IPS DF 6.9 (cell line): ENCODE results near the gene NLK.
"Not testable (repeated sequence)": the region's sequence is repeated elsewhere in the genome, so short reads cannot be mapped to it uniquely, and the experiment has no call there.

Experiments used
- DNase-seq: peaks from one replicate; pipeline ENCODE4 v3.0.0-alpha.2; 2013; ENCODE audit warnings: low read depth, low spot score
- H3K27ac ChIP-seq: one replicate; pipeline ENCODE4 v1.5.1; 2013; ENCODE audit warnings: low read length, control low read depth
- H3K27me3 ChIP-seq: 2 replicates; pipeline ENCODE4 v1.6.1; 2013; ENCODE audit warnings: mild to moderate bottlenecking, low read length; ENCODE audit not compliant: control insufficient read depth, insufficient read depth
- H3K36me3 ChIP-seq: 2 replicates; pipeline ENCODE4 v1.6.1; 2013; ENCODE audit warnings: low read length; ENCODE audit not compliant: control insufficient read depth, insufficient read depth
- H3K4me1 ChIP-seq: 2 replicates; pipeline ENCODE4 v1.6.1; 2013; ENCODE audit warnings: low read length; ENCODE audit not compliant: control insufficient read depth, insufficient read depth
- H3K4me3 ChIP-seq: 2 replicates; pipeline ENCODE4 v1.5.1; 2013; ENCODE audit warnings: mild to moderate bottlenecking, low read length
- H3K9me3 ChIP-seq: 2 replicates; pipeline ENCODE4 v1.6.1; 2013; ENCODE audit warnings: low read length, inconsistent platforms; ENCODE audit not compliant: control insufficient read depth, insufficient read depth
- WGBS: extraction: QIAGEN DNeasy Blood & Tissue Kit; methylation state at CpG from one replicate; pipeline ENCODE4 v1.1.7; 2013; ENCODE audit warnings: mixed read lengths, missing lambda C conversion rate; ENCODE audit not compliant: insufficient read length, insufficient coverage; 5-methylcytosine and 5-hydroxymethylcytosine counted together

Gene NLK

DNA sequence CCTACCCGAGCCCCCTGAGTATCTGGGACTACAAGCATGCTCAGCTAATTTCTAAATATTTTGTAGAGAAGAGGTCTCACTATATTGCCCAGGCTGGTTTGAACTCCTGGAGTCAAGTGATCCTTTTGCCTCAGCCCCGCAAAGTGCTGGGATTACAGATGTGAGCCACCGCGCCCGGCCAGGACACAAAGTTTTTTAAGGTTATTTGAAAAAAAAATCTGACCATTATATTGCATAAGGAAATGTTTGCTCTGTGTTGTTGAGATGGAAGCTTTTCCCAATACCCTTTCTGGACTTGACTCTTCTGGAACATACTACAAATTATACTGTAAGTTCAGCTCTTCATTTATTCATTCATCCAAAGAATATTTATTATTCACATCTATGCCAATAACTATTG lies 143.2 kb downstream of the NLK start:
- DNase-seq: no peak
- Histone ChIP-seq H3K4me3 (no peak overlapping the region), H3K27me3 (no peaks in the 10 kb centered on the region), H3K9me3 (no peaks in the 10 kb centered on the region), H3K27ac (no peak overlapping the region), H3K36me3 (no peaks in the 10 kb centered on the region), H3K4me1 (no peaks in the 10 kb centered on the region)
- no CpG with 5 or more reads among the region's 5 CpGs for WGBS

DNA sequence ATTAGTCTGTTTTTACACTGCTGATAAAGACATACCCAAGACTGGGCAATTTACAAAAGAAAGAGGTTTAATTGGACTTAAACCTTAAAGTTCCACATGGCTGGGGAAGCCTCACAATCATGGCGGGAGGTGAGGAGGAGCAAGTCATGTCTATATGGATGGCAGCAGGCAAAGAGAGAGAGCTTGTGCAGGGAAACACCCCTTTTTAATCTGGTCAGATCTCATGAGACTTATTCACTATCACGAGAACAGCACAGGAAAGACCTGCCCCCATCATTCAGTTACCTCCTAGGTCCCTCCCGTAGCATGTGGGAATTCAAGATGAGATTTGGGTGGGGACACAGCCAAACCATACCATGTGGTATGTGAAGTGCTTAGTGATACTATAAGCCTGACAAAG lies 144.0 kb downstream of the NLK start:
- H3K9me3 ChIP-seq, H3K27ac ChIP-seq, H3K4me1 ChIP-seq, DNase-seq, H3K36me3 ChIP-seq, H3K27me3 ChIP-seq, H3K4me3 ChIP-seq: not testable (repeated sequence)
- WGBS: no CpG with 5 or more reads among the region's 3 CpGs

DNA sequence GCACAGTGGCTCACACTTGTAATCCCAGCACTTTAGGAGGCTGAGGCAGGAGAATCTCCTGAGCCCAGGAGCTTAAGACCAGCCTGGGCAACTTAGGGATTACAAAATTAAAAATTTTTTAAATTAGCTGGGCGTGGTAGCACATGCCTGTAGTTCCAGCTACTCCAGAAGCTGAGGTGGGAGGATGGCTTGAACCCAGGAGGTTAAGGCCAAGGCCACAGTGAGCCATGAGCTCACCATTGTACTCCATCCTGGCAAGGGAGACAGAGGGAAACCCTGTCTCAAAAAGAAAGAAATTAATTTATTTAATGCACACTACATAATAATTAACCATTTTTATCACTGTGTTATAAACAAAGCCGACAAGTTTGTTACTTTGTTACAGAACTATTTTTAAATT lies 145.5 kb downstream of the NLK start:
- no CpG with 5 or more reads among the region's 2 CpGs for WGBS
- Histone ChIP-seq H3K9me3 (no peaks in the 10 kb centered on the region), H3K36me3 (no peaks in the 10 kb centered on the region), H3K27me3 (no peaks in the 10 kb centered on the region), H3K27ac (no peak overlapping the region), H3K4me3 (no peak overlapping the region), H3K4me1 (no peaks in the 10 kb centered on the region)
- DNase-seq: no peak

DNA sequence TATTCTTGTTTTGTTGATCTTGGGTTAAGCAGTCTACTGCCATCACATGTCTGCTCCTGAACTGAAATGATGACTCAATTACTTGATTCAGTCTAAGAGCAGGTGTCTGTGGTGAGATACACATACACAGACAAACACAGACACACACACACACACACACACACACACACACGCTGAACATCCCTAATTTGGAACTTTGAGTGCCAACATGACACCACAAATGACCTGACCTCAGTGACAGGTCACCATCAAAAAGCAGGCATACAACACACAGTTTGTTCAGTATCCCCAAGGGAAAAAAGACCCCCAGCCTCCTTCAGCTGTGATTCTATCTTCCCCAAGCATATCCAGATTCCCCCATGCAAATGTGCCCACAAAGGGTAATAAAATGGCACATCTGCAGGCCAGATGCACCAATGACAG lies 146.4 kb downstream of the NLK start:
- H3K36me3 ChIP-seq: no peaks in the 10 kb centered on the region; the same call in 1 of the 2 replicates

DNA sequence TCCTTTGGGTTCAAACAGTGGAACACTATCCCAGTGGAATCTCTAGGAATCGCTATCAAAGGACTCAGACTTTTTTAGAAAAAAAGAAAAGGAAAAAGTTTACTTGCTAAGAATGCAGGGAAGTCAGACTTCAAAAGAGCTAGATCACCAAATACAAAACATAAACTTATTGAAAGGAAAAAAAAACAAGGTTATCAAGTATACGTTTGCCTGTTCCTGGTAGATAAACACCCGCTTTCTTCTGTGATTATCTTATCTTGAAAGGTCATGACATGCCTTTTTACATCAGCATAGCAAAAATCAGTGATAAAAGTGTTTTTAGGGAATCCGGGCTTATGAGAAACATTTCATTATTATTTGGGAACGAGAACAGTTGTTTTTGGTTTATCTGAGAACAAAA lies 147.2 kb downstream of the NLK start:
- Histone ChIP-seq H3K4me1 (no peaks in the 10 kb centered on the region), H3K4me3 (no peak overlapping the region), H3K27ac (no peak overlapping the region), H3K36me3 (no peaks in the 10 kb centered on the region; the same call in 1 of the 2 replicates), H3K27me3 (no peaks in the 10 kb centered on the region), H3K9me3 (no peaks in the 10 kb centered on the region)
- no peak for DNase-seq
- 100% methylated on average over 1 of the region's 5 CpGs for WGBS

More for the DNA sequence above, 146.4 kb downstream of the NLK start:
- no peak for DNase-seq
- H3K4me1 ChIP-seq: no peaks in the 10 kb centered on the region
- no CpG with 5 or more reads among the region's 1 CpG for WGBS
- H3K4me3 ChIP-seq: no peak overlapping the region
- H3K27me3 ChIP-seq: no peaks in the 10 kb centered on the region
- no peak overlapping the region for H3K27ac ChIP-seq
- no peaks in the 10 kb centered on the region for H3K9me3 ChIP-seq

DNA sequence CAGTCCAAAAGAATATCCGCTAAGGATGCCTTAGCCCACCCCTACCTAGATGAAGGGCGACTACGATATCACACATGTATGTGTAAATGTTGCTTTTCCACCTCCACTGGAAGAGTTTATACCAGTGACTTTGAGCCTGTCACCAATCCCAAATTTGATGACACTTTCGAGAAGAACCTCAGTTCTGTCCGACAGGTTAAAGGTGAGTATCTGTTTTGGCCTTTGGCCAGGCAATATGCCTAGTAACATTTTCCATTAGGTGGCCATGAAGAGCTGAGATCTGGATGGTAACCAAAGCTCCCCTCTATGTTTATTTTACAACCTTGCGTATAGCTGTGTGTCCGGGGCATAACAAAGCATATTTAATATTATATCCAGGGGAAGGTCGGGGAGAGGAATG lies 148.5 kb downstream of the NLK start:
- Histone ChIP-seq H3K27me3 (no peaks in the 10 kb centered on the region), H3K9me3 (no peaks in the 10 kb centered on the region), H3K36me3 (no peaks in the 10 kb centered on the region; the same call in 1 of the 2 replicates), H3K4me1 (no peaks in the 10 kb centered on the region), H3K27ac (no peak overlapping the region), H3K4me3 (no peak overlapping the region)
- no peak for DNase-seq
- WGBS: no CpG with 5 or more reads among the region's 8 CpGs

DNA sequence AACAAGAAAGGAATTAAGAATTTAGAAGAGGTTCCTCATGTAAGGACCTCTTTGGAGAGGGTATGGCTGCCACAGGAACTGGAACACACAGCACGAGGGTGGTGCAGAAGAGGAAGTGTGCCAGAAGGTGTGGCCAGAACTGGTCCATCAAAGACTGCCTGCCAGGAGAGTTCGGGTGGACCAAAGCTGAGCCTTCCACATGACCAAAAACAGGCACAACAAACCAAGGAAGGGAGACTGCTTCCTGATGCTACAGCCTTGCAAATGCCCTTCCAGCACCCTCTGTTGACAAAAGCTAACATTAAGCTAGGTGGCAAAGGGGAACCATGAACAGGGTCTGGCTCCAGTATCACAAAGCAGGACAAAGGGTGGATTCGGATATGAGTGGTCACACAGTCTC lies 150.8 kb downstream of the NLK start:
- Histone ChIP-seq H3K4me3 (no peak overlapping the region), H3K27ac (no peak overlapping the region), H3K4me1 (no peaks in the 10 kb centered on the region), H3K27me3 (no peaks in the 10 kb centered on the region), H3K9me3 (no peaks in the 10 kb centered on the region), H3K36me3 (no peaks in the 10 kb centered on the region; the same call in 1 of the 2 replicates)
- no CpG with 5 or more reads among the region's 3 CpGs for WGBS
- DNase-seq: no peak

DNA sequence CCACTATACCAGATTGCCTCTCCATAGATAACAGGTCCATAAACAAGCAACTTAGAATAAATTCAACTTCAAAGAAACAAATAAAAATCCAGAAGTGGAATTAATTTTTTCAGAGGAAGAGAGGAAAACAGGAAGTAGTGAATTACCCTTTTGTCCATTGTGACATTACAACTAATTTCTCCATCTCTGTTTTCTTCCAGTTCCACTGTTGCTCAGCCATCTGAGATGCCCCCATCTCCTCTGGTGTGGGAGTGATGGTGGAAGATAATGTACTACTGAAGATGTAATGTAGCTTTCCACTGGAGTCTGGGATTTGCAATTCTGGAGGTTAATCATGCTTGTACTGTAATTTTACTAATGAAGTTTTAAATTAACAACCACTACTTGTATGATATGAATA lies 151.9 kb downstream of the NLK start:
- DNase-seq: no peak
- Histone ChIP-seq H3K9me3 (no peaks in the 10 kb centered on the region), H3K27ac (no peak overlapping the region), H3K4me1 (no peaks in the 10 kb centered on the region), H3K4me3 (no peak overlapping the region), H3K36me3 (no peaks in the 10 kb centered on the region; the same call in 1 of the 2 replicates), H3K27me3 (no peaks in the 10 kb centered on the region)

DNA sequence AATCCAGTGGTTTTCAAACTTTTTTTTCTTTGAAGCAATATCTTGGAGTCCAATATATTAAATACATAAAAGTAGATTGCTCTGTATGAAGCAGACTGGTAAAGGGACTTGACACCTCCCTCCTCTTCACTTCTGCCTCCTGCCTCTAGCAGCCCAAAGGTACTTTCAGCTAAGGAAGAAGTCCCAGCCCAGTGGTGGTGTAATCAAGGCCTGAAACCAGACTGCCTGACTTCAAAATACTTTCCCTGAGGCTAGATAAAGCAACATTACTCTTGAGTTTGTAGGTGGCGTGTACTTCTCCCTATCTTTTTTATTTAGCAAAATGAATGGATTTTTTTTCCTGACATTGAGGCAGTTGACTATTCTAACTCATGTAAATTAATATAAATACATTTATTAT lies 154.2 kb downstream of the NLK start:
- Histone ChIP-seq H3K9me3 (no peaks in the 10 kb centered on the region), H3K27ac (no peak overlapping the region), H3K36me3 (no peaks in the 10 kb centered on the region; the same call in 1 of the 2 replicates), H3K4me1 (no peaks in the 10 kb centered on the region), H3K4me3 (no peak overlapping the region), H3K27me3 (no peaks in the 10 kb centered on the region)
- WGBS: no CpG with 5 or more reads among the region's 1 CpG
- no peak for DNase-seq

DNA sequence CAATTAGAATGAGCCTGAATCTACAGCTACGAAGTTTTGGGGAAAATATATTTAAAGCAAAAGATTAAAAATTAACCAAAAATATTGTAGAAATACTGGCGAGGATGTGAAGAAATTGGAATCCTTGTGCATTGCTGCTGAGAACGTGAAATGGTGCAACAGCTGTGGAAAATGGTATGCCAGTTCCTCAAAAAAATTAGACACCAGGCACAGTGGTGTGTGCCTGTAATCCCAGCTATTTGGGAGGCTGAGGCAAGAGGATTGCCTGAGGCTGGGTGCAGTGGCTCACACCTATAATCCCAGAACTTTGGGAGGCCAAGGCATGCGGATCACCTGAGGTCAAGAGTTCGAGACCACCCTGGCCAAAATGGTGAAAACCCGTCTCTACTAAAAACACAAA lies 156.6 kb downstream of the NLK start:
- H3K9me3 ChIP-seq: no peaks in the 10 kb centered on the region
- no CpG with 5 or more reads among the region's 6 CpGs for WGBS
- no peaks in the 10 kb centered on the region for H3K27me3 ChIP-seq
- no peak overlapping the region for H3K4me3 ChIP-seq
- H3K36me3 ChIP-seq: no peaks in the 10 kb centered on the region
- H3K4me1 ChIP-seq: no peaks in the 10 kb centered on the region
- no peak overlapping the region for H3K27ac ChIP-seq
- no peak for DNase-seq

DNA sequence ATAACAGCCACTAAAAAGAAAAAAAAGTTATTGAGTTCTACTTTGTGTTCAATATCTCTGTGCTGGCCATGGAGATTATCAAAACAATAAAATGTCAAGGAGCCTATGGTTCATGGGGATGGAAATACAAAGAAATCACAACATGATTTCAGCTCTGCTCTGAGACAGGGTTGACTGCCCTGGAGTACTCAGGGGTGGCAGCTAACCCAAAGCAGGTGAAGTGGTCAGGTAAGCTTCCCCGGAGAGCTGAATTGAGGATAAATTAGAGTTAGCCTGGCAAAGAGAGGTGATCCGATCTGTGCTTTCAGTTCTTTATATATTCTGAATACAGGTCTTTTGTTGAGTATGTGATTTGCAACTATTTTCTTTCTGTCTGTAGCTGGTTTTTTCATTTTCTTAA lies 157.3 kb downstream of the NLK start:
- no peaks in the 10 kb centered on the region for H3K36me3 ChIP-seq
- no CpG with 5 or more reads among the region's 2 CpGs for WGBS
- no peaks in the 10 kb centered on the region for H3K9me3 ChIP-seq
- H3K4me3 ChIP-seq: no peak overlapping the region
- H3K27ac ChIP-seq: no peak overlapping the region
- no peak for DNase-seq
- H3K4me1 ChIP-seq: no peaks in the 10 kb centered on the region
- H3K27me3 ChIP-seq: no peaks in the 10 kb centered on the region
